Right lobe of liver (tissue), 4 donors: Measurements from ENCODE around the gene FSTL4.

Experiments used
- CTCF ChIP-seq, 4 donors: fragments of 200-600 bp in 3 of 4; fragments of 450-650 bp in 1 of 4; IDR thresholded peaks; one replicate each; pipeline versions ENCODE4 v1.5.1 to v1.8.0; 2016 to 2022; ENCODE audit warnings: antibody characterized with exemption in 4 of 4, mild to moderate bottlenecking in 2 of 4
- POLR2A ChIP-seq: fragments of 450-650 bp; IDR thresholded peaks from one replicate; pipeline ENCODE4 v1.6.1; 2017; ENCODE audit warnings: antibody characterized with exemption, mild to moderate bottlenecking
- donor health status: DM: no; HTN: no; CAD: no.
- donor health status: DM: no; HTN: no; CAD: no.
- donor health status: DM: no; HTN: yes; CAD: no.

- no peak for TF ChIP-seq CTCF (IDR thresholded peaks at IDR 0.05)
- no peak for TF ChIP-seq POLR2A
These were observed 9.4 kb downstream of the FSTL4 start for GRCh38 chr5:133602835-133603380.
